HG02885 (cell line): Measurements from ENCODE around the gene SLC4A11.

Source experiments
- ATAC-seq: cut with Tn5 transposase; IDR thresholded peaks from one replicate; pipeline ENCODE4 v1.9.1; 2021; ENCODE audit warnings: mild to moderate bottlenecking; ENCODE audit not compliant: unreplicated experiment, poor library complexity

SLC4A11 gene

GRCh38 chr20:3239026-3239866 is at the start of gene SLC4A11:
Gene SLC4A11 (minus strand): TSS chr20:3239190. CDS start chr20:3239137, 53 bp downstream.
- ATAC-seq = peak; percentile 56

- no peak for ATAC-seq
Measured at GRCh38 chr20:3283222-3283820, 44.3 kb upstream of the SLC4A11 start.

GRCh38 chr20:3282271-3283221 is 43.6 kb upstream of the SLC4A11 start:
- no peak for ATAC-seq

GRCh38 chr20:3281437-3281836 is 42.4 kb upstream of the SLC4A11 start:
- ATAC-seq = no peak

GRCh38 chr20:3279761-3280160 is 40.8 kb upstream of the SLC4A11 start:
- ATAC-seq = no peak

- no peak for ATAC-seq
Measured at GRCh38 chr20:3277686-3278465, 38.9 kb upstream of the SLC4A11 start.

GRCh38 chr20:3276680-3277015 is 37.7 kb upstream of the SLC4A11 start:
- ATAC-seq = no peak

- ATAC-seq = no peak
Measured at GRCh38 chr20:3275966-3276679, 37.1 kb upstream of the SLC4A11 start.

- no peak for ATAC-seq
Measured at GRCh38 chr20:3275064-3275935, 36.3 kb upstream of the SLC4A11 start.

- no peak for ATAC-seq
Measured at GRCh38 chr20:3273371-3273770, 34.4 kb upstream of the SLC4A11 start.

GRCh38 chr20:3270051-3270450 is 31.1 kb upstream of the SLC4A11 start:
- no peak for ATAC-seq

- no peak for ATAC-seq
Measured at GRCh38 chr20:3262566-3262965, 23.6 kb upstream of the SLC4A11 start.

- ATAC-seq = no peak
Measured at GRCh38 chr20:3258429-3258828, 19.4 kb upstream of the SLC4A11 start.

GRCh38 chr20:3255728-3256127 is 16.7 kb upstream of the SLC4A11 start:
- no peak for ATAC-seq

GRCh38 chr20:3251806-3252205 is 12.8 kb upstream of the SLC4A11 start:
- ATAC-seq = no peak

- no peak for ATAC-seq
Measured at GRCh38 chr20:3250091-3250504, 11.1 kb upstream of the SLC4A11 start.

- ATAC-seq = no peak
Measured at GRCh38 chr20:3248993-3249347, 10.0 kb upstream of the SLC4A11 start.

GRCh38 chr20:3248167-3248992 is 9.4 kb upstream of the SLC4A11 start:
- no peak for ATAC-seq
